Calu3 (cell line): Measurements from ENCODE around the gene UBASH3B. TPM values are rescaled to one million over a fixed set of nuclear protein-coding genes. Genes with fewer than 3 reads are reported as not detected.
A peak's percentile ranks its signal among the peaks of the same experiment; 100 is the strongest.
"Not testable (repeated sequence)": the region's sequence is repeated elsewhere in the genome, so short reads cannot be mapped to it uniquely, and the experiment has no call there.

ENCODE experiments used
- Bru-seq: library from RNA; stranded (reverse); fragments of 400-500 nt; gene quantifications from one replicate; lab custom pipeline; 2021; lab: Mats Ljungman, UMichigan
- BruChase-seq, 2 experiments: library from RNA; stranded (reverse); fragments of 400-500 nt; gene quantifications; one replicate each; lab custom pipeline; 2021; lab: Mats Ljungman, UMichigan
- BruUV-seq: library from RNA; stranded (reverse); fragments of 400-500 nt; replicated peaks from 2 replicates; lab custom pipeline; 2021; lab: Mats Ljungman, UMichigan
- CTCF ChIA-PET: fragments of 300-600 bp; sonication (Branson Sonifier 250); formaldehyde crosslinking; loops from one replicate; lab custom pipeline; 2022; ENCODE audit warnings: antibody characterized with exemption; lab: Charles Lee
- DNase-seq: peaks from one replicate; pipeline ENCODE4 v3.0.0; 2022
- H3K27ac Mint-ChIP-seq: one replicate; pipeline ENCODE4 v1.8.0; 2022; ENCODE audit warnings: mixed read lengths; ENCODE audit not compliant: unreplicated experiment
- H3K27me3 Mint-ChIP-seq: one replicate; pipeline ENCODE4 v1.8.0; 2022; ENCODE audit warnings: mixed read lengths; ENCODE audit not compliant: unreplicated experiment
- H3K36me3 Mint-ChIP-seq: one replicate; pipeline ENCODE4 v1.8.0; 2022; ENCODE audit warnings: mild to moderate bottlenecking, moderate library complexity, mixed read lengths; ENCODE audit not compliant: insufficient read depth, unreplicated experiment
- H3K4me1 Mint-ChIP-seq: one replicate; pipeline ENCODE4 v1.8.0; 2022; ENCODE audit warnings: mild to moderate bottlenecking, low read depth, mixed read lengths; ENCODE audit not compliant: unreplicated experiment
- H3K4me3 Mint-ChIP-seq: one replicate; pipeline ENCODE4 v1.8.0; 2022; ENCODE audit warnings: mild to moderate bottlenecking, low read depth, moderate library complexity, mixed read lengths; ENCODE audit not compliant: unreplicated experiment
- H3K9me3 Mint-ChIP-seq: one replicate; pipeline ENCODE4 v1.8.0; 2022; ENCODE audit warnings: low read depth, mixed read lengths; ENCODE audit not compliant: unreplicated experiment
- CTCF ChIP-seq: fragments of 200-600 bp; IDR thresholded peaks from one replicate; pipeline ENCODE4 v1.8.0; 2022; ENCODE audit warnings: antibody characterized with exemption; ENCODE audit not compliant: unreplicated experiment
- intact Hi-C: fragments of 100-400 bp; cut with micrococcal nuclease; formaldehyde crosslinking; loops from one replicate; pipeline ENCODE4 v1.10.0; 2022; ENCODE audit not compliant: unreplicated experiment
- long read RNA-seq: library from polyadenylated mRNA; stranded (forward); transcript quantifications from one replicate; pipeline ENCODE4 v2.0.0, GENCODE V29; 2022
- total RNA-seq: library from RNA; stranded (reverse); gene quantifications from 2 replicates; pipeline ENCODE4 v1.2.3, GENCODE V29; 2022

Gene UBASH3B, protein sequence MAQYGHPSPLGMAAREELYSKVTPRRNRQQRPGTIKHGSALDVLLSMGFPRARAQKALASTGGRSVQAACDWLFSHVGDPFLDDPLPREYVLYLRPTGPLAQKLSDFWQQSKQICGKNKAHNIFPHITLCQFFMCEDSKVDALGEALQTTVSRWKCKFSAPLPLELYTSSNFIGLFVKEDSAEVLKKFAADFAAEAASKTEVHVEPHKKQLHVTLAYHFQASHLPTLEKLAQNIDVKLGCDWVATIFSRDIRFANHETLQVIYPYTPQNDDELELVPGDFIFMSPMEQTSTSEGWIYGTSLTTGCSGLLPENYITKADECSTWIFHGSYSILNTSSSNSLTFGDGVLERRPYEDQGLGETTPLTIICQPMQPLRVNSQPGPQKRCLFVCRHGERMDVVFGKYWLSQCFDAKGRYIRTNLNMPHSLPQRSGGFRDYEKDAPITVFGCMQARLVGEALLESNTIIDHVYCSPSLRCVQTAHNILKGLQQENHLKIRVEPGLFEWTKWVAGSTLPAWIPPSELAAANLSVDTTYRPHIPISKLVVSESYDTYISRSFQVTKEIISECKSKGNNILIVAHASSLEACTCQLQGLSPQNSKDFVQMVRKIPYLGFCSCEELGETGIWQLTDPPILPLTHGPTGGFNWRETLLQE
- total RNA-seq = 46.0 and 74.9 TPM in 2 replicates
- Bru-seq, nascent RNA = percentile 80 among the genes with signal in this experiment
- BruChase-seq, experiment 1, labeled RNA remaining after a 6-hour chase = percentile 88 among the genes with signal in this experiment
- percentile 91 among the genes with signal in this experiment for BruChase-seq, experiment 2, labeled RNA remaining after a 2-hour chase
- long read RNA-seq, full-length matches to known transcripts = 7 of 13 reads
- long read RNA-seq, partial matches to known transcripts = 4 of 13 reads
- long read RNA-seq, other reads (novel, unspliced or antisense) = 2 of 13 reads

- Mint-ChIP-seq H3K36me3 (peaks cover 28% of the 10 kb centered on the region), H3K27me3 (no peaks in the 10 kb centered on the region), H3K27ac (peak within 1 kb of the TSS; percentile 58), H3K9me3 (no peaks in the 10 kb centered on the region), H3K4me3 (peak within 1 kb of the TSS; percentile 94), H3K4me1 (peaks cover 18% of the 10 kb centered on the region)
- CTCF ChIA-PET = interaction anchor here (0.6 to 1.7 kb wide), 6 partner anchors 9 to 198 kb away, joined by 3 to 6 read pairs (median 4); no protein-coding TSS in a partner anchor
- peak; percentile 80 for DNase-seq
- BruUV-seq = no TSS peak
- TF ChIP-seq CTCF = no peak
- intact Hi-C loops = no loop called here
Measured at GRCh38 chr11:122655527-122656072, at the start of gene UBASH3B. TSS of gene UBASH3B (plus strand) at chr11:122655722. CDS start at chr11:122656050, 328 bp downstream.

- BruUV-seq, H3K4me1 Mint-ChIP-seq, H3K9me3 Mint-ChIP-seq, CTCF ChIA-PET, intact Hi-C loops, H3K27ac Mint-ChIP-seq, DNase-seq, H3K36me3 Mint-ChIP-seq, H3K4me3 Mint-ChIP-seq, H3K27me3 Mint-ChIP-seq: not testable (repeated sequence)
Measured at GRCh38 chr11:122607162-122607561, 48.4 kb upstream of the UBASH3B start.

DNA sequence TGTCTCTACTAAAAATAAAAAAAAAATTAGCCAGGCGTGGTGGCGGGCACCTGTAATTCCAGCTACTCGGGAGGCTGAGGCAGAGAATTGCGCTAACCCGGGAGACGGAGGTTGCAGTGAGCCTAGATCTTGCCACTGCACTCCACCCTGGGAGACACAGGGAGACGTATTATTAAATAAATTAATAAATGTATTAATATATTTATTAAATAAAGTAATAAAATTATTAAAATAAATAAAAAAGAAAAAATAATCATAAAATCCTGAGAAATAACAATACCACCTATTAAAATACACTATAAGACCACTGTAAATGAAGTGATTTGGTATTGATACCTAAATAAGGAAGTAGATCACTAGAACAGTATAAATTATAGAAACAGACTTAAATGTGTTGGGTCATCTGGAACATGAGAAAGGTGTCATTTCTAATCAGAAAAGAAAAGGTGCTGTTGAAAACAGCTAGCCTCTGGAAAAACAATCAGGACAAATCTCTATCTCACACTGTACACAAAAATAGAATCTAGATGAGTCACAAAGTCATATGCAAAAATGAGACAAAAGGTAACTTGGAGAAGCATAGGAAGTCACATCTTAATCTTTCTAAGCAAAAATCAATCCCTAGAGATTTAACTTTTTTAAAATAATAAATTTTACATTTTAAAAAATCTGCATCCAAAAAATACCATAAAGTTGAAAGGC lies 43.2 kb upstream of the UBASH3B start:
- no peaks in the 10 kb centered on the region for H3K36me3 Mint-ChIP-seq
- no peaks in the 10 kb centered on the region for H3K4me1 Mint-ChIP-seq
- DNase-seq = no peak
- H3K9me3 Mint-ChIP-seq = no peaks in the 10 kb centered on the region
- H3K4me3 Mint-ChIP-seq = no peak overlapping the region
- no peaks in the 10 kb centered on the region for H3K27me3 Mint-ChIP-seq
- no peak overlapping the region for H3K27ac Mint-ChIP-seq
- CTCF ChIA-PET = no interaction called here
- no peak for TF ChIP-seq CTCF
- intact Hi-C loops = no loop called here
- no TSS peak for BruUV-seq

DNA sequence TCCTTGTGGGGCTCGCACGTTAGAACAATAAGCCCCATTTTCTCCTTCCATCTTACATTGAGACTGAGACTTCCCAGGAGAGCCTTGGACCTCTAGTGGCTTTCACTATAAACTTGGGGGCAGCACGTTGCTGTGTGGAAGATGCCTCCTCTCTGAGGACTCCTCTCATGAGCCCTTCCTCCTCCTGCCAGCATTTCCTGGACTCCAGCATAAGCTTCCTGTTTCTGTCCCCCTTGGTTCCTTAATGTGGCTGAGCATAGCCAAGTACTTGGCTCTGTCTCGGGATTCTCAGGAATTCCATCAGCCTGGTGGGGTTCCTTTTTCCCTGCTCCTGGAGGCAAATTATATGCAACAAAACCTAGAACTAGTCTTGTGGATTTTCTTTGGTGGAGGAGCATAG lies 38.8 kb upstream of the UBASH3B start:
- no peaks in the 10 kb centered on the region for H3K4me1 Mint-ChIP-seq
- DNase-seq = no peak
- CTCF ChIA-PET = no interaction called here
- intact Hi-C loops = no loop called here
- H3K27me3 Mint-ChIP-seq = no peaks in the 10 kb centered on the region
- TF ChIP-seq CTCF = no peak
- BruUV-seq = no TSS peak
- H3K36me3 Mint-ChIP-seq = no peaks in the 10 kb centered on the region
- no peaks in the 10 kb centered on the region for H3K9me3 Mint-ChIP-seq
- H3K27ac Mint-ChIP-seq = no peak overlapping the region
- H3K4me3 Mint-ChIP-seq = no peak overlapping the region
